ENCODE measurements around the gene MRPS5. TPM values are rescaled to one million over a fixed set of nuclear protein-coding genes. Genes with fewer than 3 reads are reported as not detected.
A peak's percentile ranks its signal among the peaks of the same experiment; 100 is the strongest.

MRPS5 gene
- total and polyA plus RNA-seq, 2 donors from 2014 or later = 53.1 to 118 TPM

- DNase-seq = peak; percentile 98 to 100 (median 99)
- no peak for TF ChIP-seq CTCF (IDR thresholded peaks at IDR 0.05; ENCODE audit: borderline replicate concordance, extremely low read depth, insufficient read depth)
- Histone ChIP-seq H3K9me3 (ENCODE audit: control insufficient read depth in 2 of 3, insufficient read depth in 1 of 3, low read length in 3 of 3) (no peaks in the 10 kb centered on the region), H3K9ac (ENCODE audit: low read length in 3 of 3) (peak within 1 kb of the TSS; percentile 94 to 96 (median 95)), H3K4me3 (ENCODE audit: low read length in 3 of 3) (peak within 1 kb of the TSS; percentile 96 to 99 (median 97)), H3K36me3 (ENCODE audit: control insufficient read depth in 2 of 3, insufficient read depth in 3 of 3, low read length in 3 of 3) (no peaks in the 10 kb centered on the region), H3K4me1 (ENCODE audit: control insufficient read depth in 2 of 3, insufficient read depth in 2 of 3, low read depth in 1 of 3, low read length in 3 of 3) (peaks cover 0 to 15% (median 4%) of the 10 kb centered on the region in 3 donors), H3K27ac (ENCODE audit: low read depth in 2 of 2, low read length in 2 of 2) (peak within 1 kb of the TSS; percentile 96 to 98), H3K27me3 (ENCODE audit: control insufficient read depth, insufficient read depth, low read length) (no peaks in the 10 kb centered on the region)
- intact Hi-C loops (cut with DNase I) = no loop called here
- FAIRE-seq = no peak
These were observed 43.9 kb upstream of the MRPS5 start, which contains the start of gene ZNF2 for GRCh38 chr2:95165371-95166064. ZNF2 (plus strand) TSS chr2:95165809; CDS start chr2:95176227, 10,418 bp downstream.

GRCh38 chr2:95165030-95165370 lies 43.4 kb upstream of the MRPS5 start:
- H3K9ac ChIP-seq (ENCODE audit: low read length in 3 of 3) = peak overlapping the region; percentile 93 to 96 (median 94)
- H3K4me1 ChIP-seq (ENCODE audit: control insufficient read depth in 2 of 3, insufficient read depth in 2 of 3, low read depth in 1 of 3, low read length in 3 of 3) = peaks cover 0 to 15% (median 4%) of the 10 kb centered on the region in 3 donors
- DNase-seq (no peak), FAIRE-seq (no peak)
- no peak for TF ChIP-seq CTCF (IDR thresholded peaks at IDR 0.05; ENCODE audit: borderline replicate concordance, extremely low read depth, insufficient read depth)
- intact Hi-C loops (cut with DNase I) = no loop called here
- peak overlapping the region; percentile 96 to 98 for H3K27ac ChIP-seq (ENCODE audit: low read depth in 2 of 2, low read length in 2 of 2)
- no peaks in the 10 kb centered on the region for H3K27me3 ChIP-seq (ENCODE audit: control insufficient read depth, insufficient read depth, low read length)
- peak overlapping the region; percentile 96 to 99 (median 97) for H3K4me3 ChIP-seq (ENCODE audit: low read length in 3 of 3)
- H3K9me3 ChIP-seq (ENCODE audit: control insufficient read depth in 2 of 3, insufficient read depth in 1 of 3, low read length in 3 of 3) = no peaks in the 10 kb centered on the region
- no peaks in the 10 kb centered on the region for H3K36me3 ChIP-seq (ENCODE audit: control insufficient read depth in 2 of 3, insufficient read depth in 3 of 3, low read length in 3 of 3)

GRCh38 chr2:95159690-95160449 lies 38.3 kb upstream of the MRPS5 start, which contains the start of gene ZNF514:
ZNF514 (minus strand) TSS chr2:95159848; CDS start chr2:95153253, 6,595 bp downstream.
- no peak for TF ChIP-seq CTCF (IDR thresholded peaks at IDR 0.05; ENCODE audit: borderline replicate concordance, extremely low read depth, insufficient read depth)
- peaks cover 0 to 9% (median 0%) of the 10 kb centered on the region in 3 donors for H3K36me3 ChIP-seq (ENCODE audit: control insufficient read depth in 2 of 3, insufficient read depth in 3 of 3, low read length in 3 of 3)
- intact Hi-C loops (cut with DNase I) = no loop called here
- DNase-seq (peak; percentile 63 to 91 (median 86)), FAIRE-seq (no peak)
- H3K4me1 ChIP-seq (ENCODE audit: control insufficient read depth in 2 of 3, insufficient read depth in 2 of 3, low read depth in 1 of 3, low read length in 3 of 3) = peaks cover 0 to 18% (median 0%) of the 10 kb centered on the region in 3 donors
- H3K27me3 ChIP-seq (ENCODE audit: control insufficient read depth, insufficient read depth, low read length) = no peaks in the 10 kb centered on the region
- H3K4me3 ChIP-seq (ENCODE audit: low read length in 3 of 3) = peak within 1 kb of the TSS; percentile 72 to 83 (median 79)
- peak within 1 kb of the TSS; percentile 30 to 83 (median 43) for H3K9ac ChIP-seq (ENCODE audit: low read length in 3 of 3)
- H3K9me3 ChIP-seq (ENCODE audit: control insufficient read depth in 2 of 3, insufficient read depth in 1 of 3, low read length in 3 of 3) = no peaks in the 10 kb centered on the region
- H3K27ac ChIP-seq (ENCODE audit: low read depth in 2 of 2, low read length in 2 of 2) = peak within 1 kb of the TSS; percentile 41 to 77

All from kidney (tissue), 14 donors.